ENCODE results near the gene ADAMTS6. TPM values are rescaled to one million over a fixed set of nuclear protein-coding genes. Genes with fewer than 3 reads are reported as not detected.

ADAMTS6 gene
- total RNA-seq, 2 donors from 2014 or later: 0.91 to 20.7 TPM

GRCh38 chr5:65173130-65173525 is 308.6 kb downstream of the ADAMTS6 start:
- TF ChIP-seq POLR2A (IDR thresholded peaks at IDR 0.05): no peak
- TF ChIP-seq, protein P1, sequence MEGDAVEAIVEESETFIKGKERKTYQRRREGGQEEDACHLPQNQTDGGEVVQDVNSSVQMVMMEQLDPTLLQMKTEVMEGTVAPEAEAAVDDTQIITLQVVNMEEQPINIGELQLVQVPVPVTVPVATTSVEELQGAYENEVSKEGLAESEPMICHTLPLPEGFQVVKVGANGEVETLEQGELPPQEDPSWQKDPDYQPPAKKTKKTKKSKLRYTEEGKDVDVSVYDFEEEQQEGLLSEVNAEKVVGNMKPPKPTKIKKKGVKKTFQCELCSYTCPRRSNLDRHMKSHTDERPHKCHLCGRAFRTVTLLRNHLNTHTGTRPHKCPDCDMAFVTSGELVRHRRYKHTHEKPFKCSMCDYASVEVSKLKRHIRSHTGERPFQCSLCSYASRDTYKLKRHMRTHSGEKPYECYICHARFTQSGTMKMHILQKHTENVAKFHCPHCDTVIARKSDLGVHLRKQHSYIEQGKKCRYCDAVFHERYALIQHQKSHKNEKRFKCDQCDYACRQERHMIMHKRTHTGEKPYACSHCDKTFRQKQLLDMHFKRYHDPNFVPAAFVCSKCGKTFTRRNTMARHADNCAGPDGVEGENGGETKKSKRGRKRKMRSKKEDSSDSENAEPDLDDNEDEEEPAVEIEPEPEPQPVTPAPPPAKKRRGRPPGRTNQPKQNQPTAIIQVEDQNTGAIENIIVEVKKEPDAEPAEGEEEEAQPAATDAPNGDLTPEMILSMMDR (IDR thresholded peaks at IDR 0.05): no peak
- no peak for TF ChIP-seq POLR2AphosphoS5 (IDR thresholded peaks at IDR 0.05)
- 80% methylated on average over 5 of the region's 5 CpGs for WGBS
- Histone ChIP-seq H3K36me3 (no peaks in the 10 kb centered on the region), H3K4me3 (no peak overlapping the region), H3K9me3 (no peaks in the 10 kb centered on the region), H3K4me1 (replicated peaks) (no peaks in the 10 kb centered on the region), H3K27ac (no peak overlapping the region), H3K27me3 (replicated peaks; ENCODE audit: insufficient read depth) (no peaks in the 10 kb centered on the region)
- intact Hi-C loops (cut with DNase I): no loop called here
- no peak for DNase-seq (ENCODE audit: low spot score)

- WGBS: 80% methylated on average over 9 of the region's 9 CpGs
- H3K4me3 ChIP-seq: no peak overlapping the region
- no peak for DNase-seq (ENCODE audit: low spot score)
- H3K27me3 ChIP-seq (replicated peaks; ENCODE audit: insufficient read depth): no peaks in the 10 kb centered on the region
- intact Hi-C loops (cut with DNase I): no loop called here
- no peaks in the 10 kb centered on the region for H3K36me3 ChIP-seq
- H3K27ac ChIP-seq: no peak overlapping the region
- no peak for TF ChIP-seq POLR2AphosphoS5 (IDR thresholded peaks at IDR 0.05)
- TF ChIP-seq, protein P1 (IDR thresholded peaks at IDR 0.05): no peak
- no peak for TF ChIP-seq POLR2A (IDR thresholded peaks at IDR 0.05)
- no peaks in the 10 kb centered on the region for H3K9me3 ChIP-seq
- H3K4me1 ChIP-seq (replicated peaks): no peaks in the 10 kb centered on the region
These were observed 309.1 kb downstream of the ADAMTS6 start for GRCh38 chr5:65172486-65173129.

- Histone ChIP-seq H3K9me3 (no peaks in the 10 kb centered on the region), H3K4me3 (no peak overlapping the region), H3K27me3 (replicated peaks; ENCODE audit: insufficient read depth) (no peaks in the 10 kb centered on the region), H3K36me3 (no peaks in the 10 kb centered on the region), H3K27ac (no peak overlapping the region), H3K4me1 (replicated peaks) (no peaks in the 10 kb centered on the region)
- 71% methylated on average over 4 of the region's 4 CpGs for WGBS
- TF ChIP-seq POLR2AphosphoS5 (IDR thresholded peaks at IDR 0.05) (no peak), POLR2A (IDR thresholded peaks at IDR 0.05) (no peak)
- TF ChIP-seq, protein P1 (IDR thresholded peaks at IDR 0.05): no peak
- intact Hi-C loops (cut with DNase I): no loop called here
- no peak for DNase-seq (ENCODE audit: low spot score)
These were observed 310.1 kb downstream of the ADAMTS6 start for GRCh38 chr5:65171645-65172044.

- over 99% methylated on average over 10 of the region's 10 CpGs for WGBS
- H3K36me3 ChIP-seq: no peaks in the 10 kb centered on the region
- H3K4me1 ChIP-seq (replicated peaks): no peaks in the 10 kb centered on the region
- intact Hi-C loops (cut with DNase I): no loop called here
- DNase-seq (ENCODE audit: low spot score): no peak
- no peaks in the 10 kb centered on the region for H3K27me3 ChIP-seq (replicated peaks; ENCODE audit: insufficient read depth)
- TF ChIP-seq POLR2AphosphoS5 (IDR thresholded peaks at IDR 0.05) (no peak), POLR2A (IDR thresholded peaks at IDR 0.05) (no peak)
- TF ChIP-seq, protein P1 (IDR thresholded peaks at IDR 0.05): no peak
- no peak overlapping the region for H3K4me3 ChIP-seq
- no peak overlapping the region for H3K27ac ChIP-seq
- H3K9me3 ChIP-seq: no peaks in the 10 kb centered on the region
These were observed 318.0 kb downstream of the ADAMTS6 start for GRCh38 chr5:65163698-65164097.

DNA sequence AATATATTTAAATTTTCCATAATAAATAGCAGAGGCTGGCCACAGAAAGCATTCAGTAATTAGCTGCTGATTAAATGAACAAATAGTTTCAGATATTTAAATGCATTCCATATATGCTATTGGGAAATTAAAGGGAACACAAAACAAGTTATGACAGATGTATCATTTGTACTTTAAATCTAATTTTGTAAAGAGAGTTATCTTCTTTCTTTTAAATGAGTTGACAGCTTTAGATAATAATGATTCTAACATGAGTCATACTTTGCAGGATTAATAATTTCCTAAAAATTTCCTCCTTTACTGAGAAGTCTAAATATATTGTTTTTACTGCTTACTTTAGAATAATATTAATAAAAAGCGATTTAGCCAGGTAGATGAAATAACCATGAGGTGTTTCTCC is 320.1 kb downstream of the ADAMTS6 start:
- Histone ChIP-seq H3K4me3 (no peak overlapping the region), H3K4me1 (replicated peaks) (no peaks in the 10 kb centered on the region), H3K9me3 (no peaks in the 10 kb centered on the region), H3K27ac (no peak overlapping the region), H3K27me3 (replicated peaks; ENCODE audit: insufficient read depth) (no peaks in the 10 kb centered on the region), H3K36me3 (no peaks in the 10 kb centered on the region)
- 96% methylated on average over 1 of the region's 1 CpG for WGBS
- DNase-seq (ENCODE audit: low spot score): no peak
- intact Hi-C loops (cut with DNase I): no loop called here
- TF ChIP-seq POLR2A (IDR thresholded peaks at IDR 0.05) (no peak), POLR2AphosphoS5 (IDR thresholded peaks at IDR 0.05) (no peak)
